Sigmoid colon (tissue), 7 donors: ENCODE results near the gene CLINT1. TPM values are rescaled to one million over a fixed set of nuclear protein-coding genes. Genes with fewer than 3 reads are reported as not detected.

Source experiments
- DNase-seq: peaks from one replicate; pipeline ENCODE4 v3.0.0-alpha.2; 2019
- H3K27ac ChIP-seq, 4 donors: fragments of 200-600 bp; sonication (generic); one replicate each; pipeline ENCODE4 v1.5.1; 2016 to 2019; ENCODE audit warnings: mild to moderate bottlenecking in 1 of 4
- H3K27me3 ChIP-seq, 3 donors: fragments of 200-600 bp; sonication (generic); one replicate each; pipeline ENCODE4 v1.5.1; 2019; ENCODE audit warnings: mild to moderate bottlenecking in 1 of 3
- H3K36me3 ChIP-seq, 4 donors: fragments of 200-600 bp; sonication (generic); one replicate each; pipeline ENCODE4 v1.5.1; 2016 to 2019
- H3K4me1 ChIP-seq, 4 donors: fragments of 200-600 bp; sonication (generic); one replicate each; pipeline ENCODE4 v1.5.1; 2017 to 2019
- H3K4me3 ChIP-seq, 4 donors: fragments of 200-600 bp; sonication (generic); one replicate each; pipeline ENCODE4 v1.5.1; 2017 to 2019; ENCODE audit warnings: mild to moderate bottlenecking in 2 of 4, moderate library complexity in 1 of 4
- H3K9me3 ChIP-seq, 4 donors: fragments of 200-600 bp in 3 of 4; sonication (generic) in 3 of 4; one replicate each; pipeline versions ENCODE4 v1.5.1 to v1.6.1; 2013 to 2019
- EP300 ChIP-seq, 4 donors: sonication (generic); formaldehyde crosslinking; IDR thresholded peaks; one replicate each; pipeline ENCODE4 v1.6.1; 2017; ENCODE audit warnings: antibody characterized with exemption in 4 of 4
- POLR2A ChIP-seq, 2 donors: fragments of 450-650 bp; IDR thresholded peaks; one replicate each; pipeline ENCODE4 v1.6.1; 2016; ENCODE audit warnings: antibody characterized with exemption in 2 of 2, mild to moderate bottlenecking in 2 of 2, moderate library complexity in 2 of 2
- POLR2AphosphoS5 ChIP-seq, 4 donors: sonication (generic); formaldehyde crosslinking; IDR thresholded peaks; one replicate each; pipeline ENCODE4 v1.6.1; 2017; ENCODE audit warnings: antibody characterized with exemption in 4 of 4
- WGBS, 2 donors: extraction: QIAGEN DNeasy Blood & Tissue Kit; methylation state at CpG; one replicate each; pipeline ENCODE4 v1.1.7; 2013; 5-methylcytosine and 5-hydroxymethylcytosine counted together
- intact Hi-C: fragments of 100-400 bp; cut with DNase I; formaldehyde crosslinking; loops from one replicate; pipeline ENCODE4 v1.15.1; 2023
- polyA plus RNA-seq, 3 donors: library from polyadenylated mRNA; stranded (reverse); fragments of 200-250 nt; gene quantifications; one replicate each; pipeline ENCODE4 v1.2.3, GENCODE V29; 2013
- total RNA-seq, 4 donors: library from RNA; depleted of rRNA; stranded (reverse); fragments of >200 nt; gene quantifications; one replicate each; pipeline ENCODE4 v1.1.0, GENCODE V29; 2016
- TF ChIP-seq, protein P1 (sequence below), 4 experiments: fragments of 450-650 bp in 3 of 4; fragments of 200-600 bp in 1 of 4; IDR thresholded peaks; one replicate each; pipeline ENCODE4 v1.5.1; 2016 to 2019; ENCODE audit warnings: antibody characterized with exemption in 4 of 4, mild to moderate bottlenecking in 3 of 4, moderate library complexity in 2 of 4
- donor health status: healthy with polysubstance abuse.
- donor health status: Bipolar disorder and iron deficiency.
- donor health status: healthy.

Gene CLINT1
- total and polyA plus RNA-seq, 7 donors = 40.2 to 171 (median 88.1) TPM

DNA sequence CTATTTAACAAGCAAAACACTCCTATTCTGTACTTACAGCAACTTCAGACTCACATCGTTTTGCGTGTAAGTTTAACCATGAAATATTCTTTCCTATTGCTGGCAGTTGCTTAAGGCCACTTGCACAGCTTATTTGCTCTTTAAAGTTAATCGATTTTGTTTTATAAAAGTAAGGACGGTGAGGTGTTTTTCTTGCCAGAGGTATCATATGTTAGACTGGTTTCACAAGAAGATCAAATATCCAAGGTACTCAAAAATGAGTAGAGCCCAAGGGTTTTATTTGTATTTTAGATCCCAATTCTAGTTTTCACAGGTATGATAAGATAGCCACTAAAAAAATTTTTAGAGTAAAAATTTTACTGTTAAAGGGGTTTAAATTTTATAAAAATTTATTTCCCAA lies 16.2 kb downstream of the CLINT1 start:
- intact Hi-C loops = no loop called here
- WGBS, 2 donors = 89 to 91% methylated on average over 4 of the region's 4 CpGs

DNA sequence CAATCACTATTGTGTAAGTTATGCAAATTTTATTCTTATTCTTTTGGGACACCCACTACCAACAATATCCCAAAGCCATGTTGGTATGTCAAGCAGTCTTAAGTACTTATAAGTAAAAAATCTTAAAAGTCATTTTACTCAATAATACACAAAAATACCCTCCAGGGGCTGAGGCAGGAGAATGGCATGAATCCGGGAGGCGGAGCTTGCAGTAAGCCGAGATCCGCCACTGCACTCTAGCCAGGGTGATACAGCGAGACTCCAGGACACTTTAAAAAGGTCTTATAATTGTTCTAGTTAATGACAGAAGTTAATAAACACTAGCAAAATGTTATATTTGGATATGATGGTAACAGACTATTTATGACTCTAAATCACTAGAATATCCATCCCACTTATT lies 16.8 kb downstream of the CLINT1 start:
- intact Hi-C loops = no loop called here
- DNase-seq = no peak
- H3K27me3 ChIP-seq = no peaks in the 10 kb centered on the region
- peaks cover 0 to 11% (median 4%) of the 10 kb centered on the region in 4 donors for H3K4me1 ChIP-seq
- WGBS, 2 donors = 92 to 98% methylated on average over 5 of the region's 5 CpGs
- peak overlapping the region in 1 of 4 donors; percentile 47 for H3K27ac ChIP-seq
- H3K4me3 ChIP-seq = no peak overlapping the region
- no peak for TF ChIP-seq POLR2A (IDR thresholded peaks at IDR 0.05)
- TF ChIP-seq POLR2AphosphoS5 (IDR thresholded peaks at IDR 0.05) = no peak
- TF ChIP-seq EP300 (IDR thresholded peaks at IDR 0.05) = no peak
- TF ChIP-seq, protein P1, sequence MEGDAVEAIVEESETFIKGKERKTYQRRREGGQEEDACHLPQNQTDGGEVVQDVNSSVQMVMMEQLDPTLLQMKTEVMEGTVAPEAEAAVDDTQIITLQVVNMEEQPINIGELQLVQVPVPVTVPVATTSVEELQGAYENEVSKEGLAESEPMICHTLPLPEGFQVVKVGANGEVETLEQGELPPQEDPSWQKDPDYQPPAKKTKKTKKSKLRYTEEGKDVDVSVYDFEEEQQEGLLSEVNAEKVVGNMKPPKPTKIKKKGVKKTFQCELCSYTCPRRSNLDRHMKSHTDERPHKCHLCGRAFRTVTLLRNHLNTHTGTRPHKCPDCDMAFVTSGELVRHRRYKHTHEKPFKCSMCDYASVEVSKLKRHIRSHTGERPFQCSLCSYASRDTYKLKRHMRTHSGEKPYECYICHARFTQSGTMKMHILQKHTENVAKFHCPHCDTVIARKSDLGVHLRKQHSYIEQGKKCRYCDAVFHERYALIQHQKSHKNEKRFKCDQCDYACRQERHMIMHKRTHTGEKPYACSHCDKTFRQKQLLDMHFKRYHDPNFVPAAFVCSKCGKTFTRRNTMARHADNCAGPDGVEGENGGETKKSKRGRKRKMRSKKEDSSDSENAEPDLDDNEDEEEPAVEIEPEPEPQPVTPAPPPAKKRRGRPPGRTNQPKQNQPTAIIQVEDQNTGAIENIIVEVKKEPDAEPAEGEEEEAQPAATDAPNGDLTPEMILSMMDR (IDR thresholded peaks at IDR 0.05) = no peak
- no peaks in the 10 kb centered on the region for H3K36me3 ChIP-seq
- no peaks in the 10 kb centered on the region for H3K9me3 ChIP-seq

More for the DNA sequence above, 16.2 kb downstream of the CLINT1 start:
- Histone ChIP-seq H3K4me1 (peaks cover 0 to 8% (median 4%) of the 10 kb centered on the region in 4 donors), H3K27ac (peak overlapping the region in 1 of 4 donors; percentile 47), H3K36me3 (no peaks in the 10 kb centered on the region), H3K27me3 (no peaks in the 10 kb centered on the region), H3K4me3 (no peak overlapping the region), H3K9me3 (no peaks in the 10 kb centered on the region)
- TF ChIP-seq, protein P1 (IDR thresholded peaks at IDR 0.05) = no peak
- no peak for TF ChIP-seq EP300 (IDR thresholded peaks at IDR 0.05)
- no peak for TF ChIP-seq POLR2AphosphoS5 (IDR thresholded peaks at IDR 0.05)
- TF ChIP-seq POLR2A (IDR thresholded peaks at IDR 0.05) = no peak
- no peak for DNase-seq

DNA sequence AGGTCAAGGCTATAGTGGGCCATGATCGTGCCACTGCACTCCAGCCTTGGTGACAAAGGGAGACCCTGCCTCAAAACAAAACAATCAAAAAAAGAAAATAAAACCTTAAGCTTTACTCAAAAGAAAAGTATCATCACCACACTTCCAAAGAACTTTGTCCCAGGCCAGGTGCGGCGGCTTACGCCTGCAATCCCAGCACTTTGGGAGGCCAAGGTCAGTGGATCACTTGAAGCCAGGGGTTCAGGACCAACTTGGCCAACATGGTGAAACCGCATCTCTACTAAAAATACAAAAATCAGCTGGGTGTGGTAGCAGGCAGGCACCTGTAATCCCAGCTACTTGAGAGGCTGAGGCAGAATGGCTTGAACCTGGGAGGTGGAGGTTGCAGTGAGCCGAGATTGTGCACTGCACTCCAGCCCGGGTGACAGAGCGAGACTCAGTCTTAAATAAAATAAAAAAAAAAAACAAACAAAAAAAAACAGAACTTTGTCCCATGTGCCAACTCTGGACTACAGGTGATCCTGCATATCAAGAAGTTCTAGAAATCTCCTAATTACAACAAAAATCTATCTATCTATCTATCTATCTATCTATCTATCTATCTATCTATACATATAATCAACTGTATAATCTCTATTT lies 19.7 kb downstream of the CLINT1 start:
- H3K9me3 ChIP-seq = no peaks in the 10 kb centered on the region
- intact Hi-C loops = no loop called here
- TF ChIP-seq EP300 (IDR thresholded peaks at IDR 0.05) (no peak), POLR2A (IDR thresholded peaks at IDR 0.05) (no peak), POLR2AphosphoS5 (IDR thresholded peaks at IDR 0.05) (no peak)
- TF ChIP-seq, protein P1 (IDR thresholded peaks at IDR 0.05) = no peak
- H3K4me1 ChIP-seq = peaks cover 0 to 26% (median 8%) of the 10 kb centered on the region in 4 donors
- WGBS, 2 donors = 67 to 88% methylated on average over 8 of the region's 8 CpGs
- H3K4me3 ChIP-seq = no peak overlapping the region
- no peak overlapping the region for H3K27ac ChIP-seq
- no peak for DNase-seq
- no peaks in the 10 kb centered on the region for H3K27me3 ChIP-seq
- H3K36me3 ChIP-seq = no peaks in the 10 kb centered on the region

DNA sequence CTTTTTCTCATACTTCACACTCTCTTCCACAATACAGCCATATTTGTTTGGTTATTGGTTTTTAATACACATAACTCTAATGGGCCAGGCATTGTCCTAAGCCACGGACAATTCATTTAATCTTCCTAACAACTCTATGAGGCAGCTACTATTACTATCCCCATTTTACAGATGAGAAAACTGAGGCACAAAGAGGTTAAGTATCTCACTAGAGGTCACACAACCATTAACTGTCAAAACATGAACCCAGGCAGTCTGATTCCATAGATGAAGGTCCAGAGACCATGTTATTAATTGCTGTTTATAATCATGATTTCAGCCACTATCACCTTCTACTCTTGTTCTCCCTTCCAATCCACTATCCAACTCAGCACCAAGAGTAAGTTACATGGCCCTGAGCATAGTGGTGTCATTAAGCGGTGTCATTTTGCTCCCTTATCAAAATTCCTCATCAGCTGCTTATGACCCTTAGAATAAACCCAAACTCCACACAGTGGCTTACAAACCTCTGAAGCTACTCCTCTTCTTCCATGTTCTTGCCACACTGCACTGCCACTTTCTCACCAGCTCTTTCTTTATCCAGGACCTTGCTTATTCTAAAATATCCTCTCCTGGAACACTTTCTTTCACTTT lies 22.7 kb downstream of the CLINT1 start:
- H3K9me3 ChIP-seq = no peaks in the 10 kb centered on the region
- H3K4me3 ChIP-seq = no peak overlapping the region
- H3K27me3 ChIP-seq = no peaks in the 10 kb centered on the region
- H3K4me1 ChIP-seq = peaks cover 0 to 26% (median 19%) of the 10 kb centered on the region in 4 donors
- intact Hi-C loops = no loop called here
- no peak overlapping the region for H3K27ac ChIP-seq
- no peak for DNase-seq
- no peaks in the 10 kb centered on the region for H3K36me3 ChIP-seq
- WGBS, 2 donors = 95 to 96% methylated on average over 2 of the region's 2 CpGs
- TF ChIP-seq, protein P1 (IDR thresholded peaks at IDR 0.05) = no peak
- no peak for TF ChIP-seq POLR2AphosphoS5 (IDR thresholded peaks at IDR 0.05)
- TF ChIP-seq EP300 (IDR thresholded peaks at IDR 0.05) = no peak
- TF ChIP-seq POLR2A (IDR thresholded peaks at IDR 0.05) = no peak
